Stimulated activated CD4-positive, alpha-beta T cell treated with anti-CD3 and anti-CD28 coated beads, TNF-alpha, amount 100 ng/mL, for 1 hour (primary cell): Measurements from ENCODE around the gene EID3.
"Not testable (repeated sequence)": the region's sequence is repeated elsewhere in the genome, so short reads cannot be mapped to it uniquely, and the experiment has no call there.

Experiments
- DNase-seq, 3 donors: peaks; one replicate each; pipeline ENCODE4 v3.0.0-alpha.2; 2020; ENCODE audit warnings: low read depth in 3 of 3, low spot score in 1 of 3

EID3 gene

GRCh38 chr12:104310751-104311633 lies 7.5 kb downstream of the EID3 start:
- no peak for DNase-seq

GRCh38 chr12:104312202-104312601 lies 8.7 kb downstream of the EID3 start:
- no peak for DNase-seq

- no peak for DNase-seq
Measured at GRCh38 chr12:104312654-104313053, 9.1 kb downstream of the EID3 start.

GRCh38 chr12:104313568-104314241 lies 10.2 kb downstream of the EID3 start:
- no peak for DNase-seq

- DNase-seq, result no peak
Measured at GRCh38 chr12:104314242-104314614, 10.7 kb downstream of the EID3 start.

GRCh38 chr12:104315326-104316224 lies 12.0 kb downstream of the EID3 start:
- no peak for DNase-seq

- DNase-seq, result no peak
Measured at GRCh38 chr12:104316936-104317335, 13.4 kb downstream of the EID3 start.

GRCh38 chr12:104317538-104318210 lies 14.1 kb downstream of the EID3 start:
- DNase-seq, result no peak

- DNase-seq, result no peak
Measured at GRCh38 chr12:104319028-104319427, 15.5 kb downstream of the EID3 start.

GRCh38 chr12:104319918-104320626 lies 16.5 kb downstream of the EID3 start:
- DNase-seq, result no peak

GRCh38 chr12:104320627-104321024 lies 17.1 kb downstream of the EID3 start:
- no peak for DNase-seq

- no peak for DNase-seq
Measured at GRCh38 chr12:104321949-104322348, 18.4 kb downstream of the EID3 start.

- DNase-seq, result not testable (repeated sequence)
Measured at GRCh38 chr12:104322533-104322932, 19.0 kb downstream of the EID3 start.

- DNase-seq, result no peak
Measured at GRCh38 chr12:104323899-104324298, 20.4 kb downstream of the EID3 start.

- DNase-seq, result not testable (repeated sequence)
Measured at GRCh38 chr12:104328278-104328677, 24.7 kb downstream of the EID3 start.

GRCh38 chr12:104328790-104329189 lies 25.3 kb downstream of the EID3 start:
- no peak for DNase-seq

GRCh38 chr12:104329707-104330532 lies 26.4 kb downstream of the EID3 start:
- no peak for DNase-seq

GRCh38 chr12:104331376-104331775 lies 27.8 kb downstream of the EID3 start:
- no peak for DNase-seq

GRCh38 chr12:104332273-104332672 lies 28.7 kb downstream of the EID3 start:
- DNase-seq, result not testable (repeated sequence)
